Measurements from ENCODE around the gene C12orf57.

Gene C12orf57

GRCh38 chr12:6917491-6918231 is 26.2 kb upstream of the C12orf57 start:
- no peak for DNase-seq

GRCh38 chr12:6919588-6919987 is 24.2 kb upstream of the C12orf57 start:
- DNase-seq = no peak

- DNase-seq = no peak
Measured at GRCh38 chr12:6921539-6921938, 22.3 kb upstream of the C12orf57 start.

- no peak for DNase-seq
Measured at GRCh38 chr12:6921996-6922946, 21.6 kb upstream of the C12orf57 start.

- peak in 1 of 58 donors; percentile 38 for DNase-seq
Measured at GRCh38 chr12:6923003-6923732, 20.7 kb upstream of the C12orf57 start.

- DNase-seq = peak in 1 of 58 donors; percentile 11
Measured at GRCh38 chr12:6923851-6924250, 20.0 kb upstream of the C12orf57 start.

- DNase-seq = peak in 9 of 58 donors; percentile 46 to 78 (median 64)
Measured at GRCh38 chr12:6925239-6925539, 18.6 kb upstream of the C12orf57 start.

- DNase-seq = peak in 53 of 58 donors; percentile 33 to 86 (median 65)
Measured at GRCh38 chr12:6925540-6926279, 18.1 kb upstream of the C12orf57 start.

- peak in 55 of 58 donors; percentile 13 to 92 (median 77) for DNase-seq
Measured at GRCh38 chr12:6927379-6928021, 16.3 kb upstream of the C12orf57 start, which contains the start of gene ATN1. TSS of gene ATN1 (plus strand) at chr12:6927959. CDS start at chr12:6934002, 6,043 bp downstream.

GRCh38 chr12:6928022-6928702 is 15.7 kb upstream of the C12orf57 start:
- DNase-seq = peak in 12 of 58 donors; percentile 16 to 56 (median 42)

GRCh38 chr12:6928703-6929407 is 15.0 kb upstream of the C12orf57 start:
- peak in 4 of 58 donors; percentile 25 to 60 (median 54) for DNase-seq

GRCh38 chr12:6929466-6930452 is 14.1 kb upstream of the C12orf57 start:
- no peak for DNase-seq

GRCh38 chr12:6932766-6933165 is 11.1 kb upstream of the C12orf57 start:
- DNase-seq = no peak

GRCh38 chr12:6934110-6934509 is 9.7 kb upstream of the C12orf57 start:
- DNase-seq = no peak

GRCh38 chr12:6935371-6936193 is 8.2 kb upstream of the C12orf57 start:
- peak in 1 of 58 donors; percentile 41 for DNase-seq

GRCh38 chr12:6936194-6936635 is 7.6 kb upstream of the C12orf57 start:
- no peak for DNase-seq

Data from anterior cingulate cortex (tissue), 58 donors.